OCI-LY7 (cell line): ENCODE measurements around the gene EEF2K. TPM values are rescaled to one million over a fixed set of nuclear protein-coding genes. Genes with fewer than 3 reads are reported as not detected.

ENCODE experiments used
- BruUV-seq: library from RNA; stranded (reverse); fragments of 400-500 nt; replicated peaks from 2 replicates; lab custom pipeline; 2021; lab: Mats Ljungman, UMichigan
- CTCF ChIA-PET: fragments of 300-600 bp; sonication (Branson Sonifier 250); formaldehyde crosslinking; loops from one replicate; lab custom pipeline; 2022; ENCODE audit warnings: antibody characterized with exemption; ENCODE audit not compliant: unreplicated experiment; lab: Charles Lee
- POLR2A ChIA-PET: fragments of 300-600 bp; sonication (Branson Sonifier 250); formaldehyde crosslinking; loops from one replicate; lab custom pipeline; 2022; ENCODE audit warnings: antibody characterized with exemption; lab: Charles Lee
- DNase-seq: peaks from one replicate; pipeline ENCODE4 v3.0.0-alpha.2; 2015; ENCODE audit warnings: low spot score
- H2AFZ ChIP-seq: fragments of 200-600 bp; sonication (generic), shearing (Covaris generic); 2 replicates; pipeline ENCODE4 v1.6.1; 2014; ENCODE audit warnings: mild to moderate bottlenecking, antibody characterized with exemption, low read length, moderate library complexity
- H3K27ac ChIP-seq: fragments of 200-600 bp; sonication (generic); 2 replicates; pipeline ENCODE4 v1.5.1; 2014; ENCODE audit warnings: mixed run types, low read depth, mild to moderate bottlenecking, moderate library complexity, low read length, inconsistent platforms; ENCODE audit not compliant: poor library complexity, severe bottlenecking
- H3K36me3 ChIP-seq: fragments of 200-600 bp; sonication (generic); 2 replicates; pipeline ENCODE4 v1.6.1; 2014; ENCODE audit warnings: mild to moderate bottlenecking, antibody characterized with exemption, low read length, moderate library complexity, mixed read lengths; ENCODE audit not compliant: insufficient read depth
- H3K4me1 ChIP-seq: fragments of 200-600 bp; sonication (generic); 2 replicates; pipeline ENCODE4 v1.5.1; 2014; ENCODE audit warnings: mild to moderate bottlenecking, low read length; ENCODE audit not compliant: insufficient read depth, poor library complexity, severe bottlenecking
- H3K4me2 ChIP-seq: fragments of 200-600 bp; sonication (generic); 2 replicates; pipeline ENCODE4 v1.6.1; 2014; ENCODE audit warnings: mild to moderate bottlenecking, low read length
- H3K4me3 ChIP-seq: fragments of 200-600 bp; sonication (generic); 2 replicates; pipeline ENCODE4 v1.5.1; 2014; ENCODE audit warnings: mild to moderate bottlenecking, low read depth, low read length; ENCODE audit not compliant: poor library complexity, severe bottlenecking
- H3K79me2 ChIP-seq: fragments of 200-600 bp; sonication (generic); 2 replicates; pipeline ENCODE4 v1.6.1; 2016; ENCODE audit warnings: low read depth, mild to moderate bottlenecking, low read length, moderate library complexity, mixed read lengths; ENCODE audit not compliant: insufficient read depth
- H3K9me2 ChIP-seq: fragments of 200-600 bp; sonication (generic); 2 replicates; pipeline ENCODE4 v1.6.1; 2016; ENCODE audit warnings: mild to moderate bottlenecking, low read length, mixed read lengths; ENCODE audit not compliant: insufficient read depth
- H3K9me3 ChIP-seq: fragments of 200-600 bp; sonication (generic); 2 replicates; pipeline ENCODE4 v1.6.1; 2014; ENCODE audit warnings: mild to moderate bottlenecking, mixed run types, low read length, mixed read lengths
- H4K20me1 ChIP-seq: fragments of 200-600 bp; sonication (generic); 2 replicates; pipeline ENCODE4 v1.6.1; 2014; ENCODE audit warnings: mild to moderate bottlenecking, antibody characterized with exemption, low read length, moderate library complexity, mixed read lengths; ENCODE audit not compliant: insufficient read depth
- CTCF ChIP-seq: fragments of 200-600 bp; sonication (generic); conservative IDR thresholded peaks from 2 replicates; pipeline ENCODE4 v1.5.1; 2014; ENCODE audit warnings: mild to moderate bottlenecking, antibody characterized with exemption, low read length, moderate library complexity, mixed read lengths
- EZH2phosphoT487 ChIP-seq: fragments of 200-600 bp; sonication (generic); IDR thresholded peaks from 2 replicates; pipeline ENCODE4 v1.6.1; 2018; ENCODE audit warnings: low read depth, borderline replicate concordance, mild to moderate bottlenecking, mixed run types, antibody characterized with exemption, low read length, moderate library complexity, mixed read lengths
- intact Hi-C: fragments of 100-400 bp; cut with micrococcal nuclease; formaldehyde crosslinking; loops from one replicate; pipeline ENCODE4 v1.10.0; 2022; ENCODE audit not compliant: unreplicated experiment
- total RNA-seq, 2 experiments: library from RNA; depleted of rRNA in 1 of 2; stranded (reverse); fragments of >200 nt in 1 of 2; shearing (Covaris generic) in 1 of 2; gene quantifications; 2 replicates each; pipeline ENCODE4 v1.2.3, GENCODE V29; 2014 to 2022

Gene EEF2K
- total RNA-seq, 2 experiments from 2014 or later = 23.8 to 42.3 TPM

DNA sequence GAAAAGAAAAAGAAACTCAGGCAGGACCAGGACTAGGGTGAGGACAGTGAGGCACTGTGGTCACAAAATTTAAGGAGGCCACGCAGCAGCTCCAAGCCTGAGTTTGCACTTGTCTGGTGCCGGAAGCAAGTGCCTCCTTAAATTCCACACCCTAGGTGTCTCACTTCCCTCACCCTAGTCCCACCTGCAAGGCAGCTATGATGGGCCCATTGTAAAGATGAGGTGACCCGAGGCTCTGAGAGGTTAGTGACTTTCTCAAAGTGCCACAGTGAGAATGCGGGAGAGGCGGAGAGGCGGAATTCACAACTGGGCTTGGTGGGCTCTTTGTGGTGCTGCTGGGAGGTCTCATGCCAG lies 21.5 kb upstream of the EEF2K start:
- Histone ChIP-seq H3K9me2 (no peaks in the 10 kb centered on the region), H3K4me2 (no peak overlapping the region), H3K36me3 (no peaks in the 10 kb centered on the region), H3K4me1 (peaks cover 17% of the 10 kb centered on the region), H3K79me2 (no peaks in the 10 kb centered on the region), H3K9me3 (no peaks in the 10 kb centered on the region), H4K20me1 (no peaks in the 10 kb centered on the region), H2AFZ (no peak overlapping the region), H3K27ac (no peak overlapping the region), H3K4me3 (no peak overlapping the region)
- ChIA-PET POLR2A (no interaction called here), CTCF (no interaction called here)
- DNase-seq = no peak
- BruUV-seq = no TSS peak
- intact Hi-C loops = no loop called here
- TF ChIP-seq EZH2phosphoT487 = no peak
- TF ChIP-seq CTCF = no peak

DNA sequence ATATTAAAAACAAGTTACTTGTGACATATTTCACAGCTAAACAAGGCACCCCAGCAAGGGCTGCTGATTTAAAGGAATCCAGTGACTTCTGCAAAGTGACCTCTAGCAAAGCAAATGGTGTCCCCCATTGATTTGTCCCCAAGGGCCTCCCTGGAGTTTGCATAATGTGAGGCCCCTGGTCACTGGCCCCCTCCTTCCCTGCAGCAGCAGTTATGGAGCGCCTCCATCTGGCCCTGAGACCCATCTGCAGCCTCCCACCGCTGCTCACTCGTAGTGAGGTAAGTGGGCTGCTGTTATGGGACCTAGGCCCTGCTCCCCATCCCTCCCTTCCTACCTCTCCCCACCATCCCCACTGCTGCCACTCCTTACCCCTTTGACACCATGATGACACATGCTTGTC lies 19.6 kb upstream of the EEF2K start:
- ChIA-PET POLR2A (no interaction called here), CTCF (no interaction called here)
- intact Hi-C loops = loop anchor here (5.0 kb wide), 1 partner anchor 89 kb away; no protein-coding TSS in a partner anchor
- H3K4me1 ChIP-seq = peaks cover 20% of the 10 kb centered on the region
- no peaks in the 10 kb centered on the region for H4K20me1 ChIP-seq
- no peak overlapping the region for H2AFZ ChIP-seq
- no peak overlapping the region for H3K4me2 ChIP-seq
- H3K9me3 ChIP-seq = no peaks in the 10 kb centered on the region
- H3K27ac ChIP-seq = no peak overlapping the region
- no TSS peak for BruUV-seq
- no peaks in the 10 kb centered on the region for H3K9me2 ChIP-seq
- TF ChIP-seq CTCF (peak; percentile 72), EZH2phosphoT487 (no peak)
- DNase-seq = no peak
- no peak overlapping the region for H3K4me3 ChIP-seq
- no peaks in the 10 kb centered on the region for H3K79me2 ChIP-seq
- no peaks in the 10 kb centered on the region for H3K36me3 ChIP-seq

GRCh38 chr16:22188267-22188594 lies 17.8 kb upstream of the EEF2K start:
- ChIA-PET CTCF (interaction anchor here (0.6 to 1.5 kb wide), 7 partner anchors 11 to 236 kb away, joined by 3 to 4 read pairs (median 3); no protein-coding TSS in a partner anchor), POLR2A (interaction anchor here (0.5 to 1.8 kb wide), 6 partner anchors 8 to 531 kb away, joined by 3 to 10 read pairs (median 5); partner anchors contain the start of gene EEF2K)
- Histone ChIP-seq H3K4me1 (peaks cover 29% of the 10 kb centered on the region), H2AFZ (peak overlapping the region; percentile 66; the same call in 1 of the 2 replicates), H3K9me2 (no peaks in the 10 kb centered on the region), H3K79me2 (no peaks in the 10 kb centered on the region), H4K20me1 (no peaks in the 10 kb centered on the region), H3K9me3 (no peaks in the 10 kb centered on the region), H3K36me3 (no peaks in the 10 kb centered on the region), H3K4me3 (no peak overlapping the region), H3K4me2 (peak overlapping the region; percentile 93; the same call in 1 of the 2 replicates), H3K27ac (peak overlapping the region; percentile 83)
- intact Hi-C loops = loop anchor here (1.0 to 5.0 kb wide), 4 partner anchors 91 to 235 kb away; partner anchors contain the start of genes PDZD9 and UQCRC2
- TF ChIP-seq EZH2phosphoT487 (no peak), CTCF (no peak)
- no TSS peak for BruUV-seq
- DNase-seq = no peak
